Glutamatergic neuron (in vitro differentiated cells): ENCODE measurements around the gene ILDR1. TPM values are rescaled to one million over a fixed set of nuclear protein-coding genes. Genes with fewer than 3 reads are reported as not detected.

Experiments
- DNase-seq: peaks from one replicate; pipeline ENCODE4 v3.0.0; 2022
- H3K27ac Mint-ChIP-seq: one replicate; pipeline ENCODE4 v1.8.0; 2020; ENCODE audit warnings: mild to moderate bottlenecking, mixed read lengths, inconsistent platforms; ENCODE audit not compliant: unreplicated experiment
- H3K27me3 Mint-ChIP-seq: one replicate; pipeline ENCODE4 v1.8.0; 2020; ENCODE audit warnings: mild to moderate bottlenecking, moderate library complexity, mixed read lengths, inconsistent platforms; ENCODE audit not compliant: unreplicated experiment
- H3K36me3 Mint-ChIP-seq: one replicate; pipeline ENCODE4 v1.8.0; 2020; ENCODE audit warnings: mild to moderate bottlenecking, mixed read lengths, inconsistent platforms; ENCODE audit not compliant: unreplicated experiment
- H3K4me1 Mint-ChIP-seq: one replicate; pipeline ENCODE4 v1.8.0; 2020; ENCODE audit warnings: mild to moderate bottlenecking, low read depth, mixed read lengths, inconsistent platforms; ENCODE audit not compliant: unreplicated experiment
- H3K4me3 Mint-ChIP-seq: one replicate; pipeline ENCODE4 v1.8.0; 2020; ENCODE audit warnings: mild to moderate bottlenecking, mixed read lengths, inconsistent platforms; ENCODE audit not compliant: unreplicated experiment
- H3K9me3 Mint-ChIP-seq: one replicate; pipeline ENCODE4 v1.8.0; 2020; ENCODE audit warnings: mild to moderate bottlenecking, moderate library complexity, mixed read lengths, inconsistent platforms; ENCODE audit not compliant: unreplicated experiment
- total RNA-seq: library from RNA; stranded (reverse); fragmentation: NEBNext Ultra II Directional; extraction: Animal tissue kit (Norgen Biotek cat#: 25700); gene quantifications from one replicate; pipeline ENCODE4 v1.2.1, GENCODE V29; 2021; ENCODE audit not compliant: unreplicated experiment
- TF ChIP-seq, protein P1 (sequence below): fragments of 200-600 bp; sonication (generic); IDR thresholded peaks from one replicate; pipeline ENCODE4 v1.5.0; 2021; ENCODE audit not compliant: partially characterized antibody, unreplicated experiment

Gene ILDR1
- total RNA-seq, 1 donor from 2014 or later = not detected

DNA sequence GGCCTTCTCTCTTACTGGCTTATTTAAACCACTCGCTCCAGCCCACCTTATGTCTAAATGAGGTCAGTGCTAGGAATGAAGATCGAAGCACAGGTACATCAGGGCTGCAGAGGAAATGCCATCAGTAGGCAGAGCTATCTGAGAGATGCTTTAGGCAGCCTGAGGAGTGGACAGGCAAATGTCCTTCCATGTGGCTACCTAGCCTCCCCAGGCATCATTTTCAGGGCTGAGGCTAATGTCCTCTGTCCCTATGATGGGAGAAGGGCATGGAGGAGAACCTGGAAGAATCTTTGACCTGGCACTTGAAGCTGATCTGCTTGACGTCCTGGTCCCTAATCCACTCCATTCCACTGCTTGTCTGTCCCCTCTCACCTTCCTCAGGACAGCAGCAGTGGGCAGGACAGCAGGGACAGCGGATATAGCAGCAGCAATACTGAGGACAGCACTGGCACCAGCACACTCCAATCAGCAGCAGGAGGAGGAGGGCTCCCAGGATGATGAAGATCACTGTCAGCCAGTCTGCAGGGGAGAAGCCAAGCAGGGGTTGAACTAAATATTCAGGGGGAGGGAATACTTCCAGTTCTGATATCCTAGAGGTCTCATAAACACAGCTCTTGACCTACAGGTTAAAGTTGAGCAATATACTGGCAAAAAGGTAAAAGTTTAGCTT lies 21.0 kb downstream of the ILDR1 start:
- Mint-ChIP-seq H3K36me3 (no peaks in the 10 kb centered on the region), H3K9me3 (peaks cover 4% of the 10 kb centered on the region), H3K4me1 (no peaks in the 10 kb centered on the region), H3K27me3 (peaks cover 6% of the 10 kb centered on the region), H3K4me3 (no peak overlapping the region), H3K27ac (no peak overlapping the region)
- TF ChIP-seq, protein P1, sequence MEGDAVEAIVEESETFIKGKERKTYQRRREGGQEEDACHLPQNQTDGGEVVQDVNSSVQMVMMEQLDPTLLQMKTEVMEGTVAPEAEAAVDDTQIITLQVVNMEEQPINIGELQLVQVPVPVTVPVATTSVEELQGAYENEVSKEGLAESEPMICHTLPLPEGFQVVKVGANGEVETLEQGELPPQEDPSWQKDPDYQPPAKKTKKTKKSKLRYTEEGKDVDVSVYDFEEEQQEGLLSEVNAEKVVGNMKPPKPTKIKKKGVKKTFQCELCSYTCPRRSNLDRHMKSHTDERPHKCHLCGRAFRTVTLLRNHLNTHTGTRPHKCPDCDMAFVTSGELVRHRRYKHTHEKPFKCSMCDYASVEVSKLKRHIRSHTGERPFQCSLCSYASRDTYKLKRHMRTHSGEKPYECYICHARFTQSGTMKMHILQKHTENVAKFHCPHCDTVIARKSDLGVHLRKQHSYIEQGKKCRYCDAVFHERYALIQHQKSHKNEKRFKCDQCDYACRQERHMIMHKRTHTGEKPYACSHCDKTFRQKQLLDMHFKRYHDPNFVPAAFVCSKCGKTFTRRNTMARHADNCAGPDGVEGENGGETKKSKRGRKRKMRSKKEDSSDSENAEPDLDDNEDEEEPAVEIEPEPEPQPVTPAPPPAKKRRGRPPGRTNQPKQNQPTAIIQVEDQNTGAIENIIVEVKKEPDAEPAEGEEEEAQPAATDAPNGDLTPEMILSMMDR = no peak
- DNase-seq = no peak

DNA sequence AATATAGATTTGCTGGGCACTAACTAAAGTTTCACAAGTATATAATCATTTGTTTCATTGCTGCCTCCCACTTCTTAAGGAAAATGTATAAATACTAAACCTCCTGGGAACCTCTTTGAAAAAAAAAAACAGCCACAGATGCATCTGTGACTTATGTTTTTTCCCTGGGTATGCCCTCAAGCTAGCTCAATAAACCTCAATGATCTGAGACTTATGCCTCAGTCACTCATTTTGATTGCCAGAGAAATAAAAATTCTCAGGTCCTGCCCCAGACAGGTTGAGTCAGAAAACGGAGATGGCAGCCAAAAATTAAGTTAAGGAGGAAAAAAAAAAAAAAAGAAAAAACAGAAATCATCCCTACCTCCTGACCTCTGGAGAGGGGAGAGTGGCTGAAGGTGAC lies 22.1 kb downstream of the ILDR1 start:
- no peaks in the 10 kb centered on the region for H3K4me1 Mint-ChIP-seq

DNA sequence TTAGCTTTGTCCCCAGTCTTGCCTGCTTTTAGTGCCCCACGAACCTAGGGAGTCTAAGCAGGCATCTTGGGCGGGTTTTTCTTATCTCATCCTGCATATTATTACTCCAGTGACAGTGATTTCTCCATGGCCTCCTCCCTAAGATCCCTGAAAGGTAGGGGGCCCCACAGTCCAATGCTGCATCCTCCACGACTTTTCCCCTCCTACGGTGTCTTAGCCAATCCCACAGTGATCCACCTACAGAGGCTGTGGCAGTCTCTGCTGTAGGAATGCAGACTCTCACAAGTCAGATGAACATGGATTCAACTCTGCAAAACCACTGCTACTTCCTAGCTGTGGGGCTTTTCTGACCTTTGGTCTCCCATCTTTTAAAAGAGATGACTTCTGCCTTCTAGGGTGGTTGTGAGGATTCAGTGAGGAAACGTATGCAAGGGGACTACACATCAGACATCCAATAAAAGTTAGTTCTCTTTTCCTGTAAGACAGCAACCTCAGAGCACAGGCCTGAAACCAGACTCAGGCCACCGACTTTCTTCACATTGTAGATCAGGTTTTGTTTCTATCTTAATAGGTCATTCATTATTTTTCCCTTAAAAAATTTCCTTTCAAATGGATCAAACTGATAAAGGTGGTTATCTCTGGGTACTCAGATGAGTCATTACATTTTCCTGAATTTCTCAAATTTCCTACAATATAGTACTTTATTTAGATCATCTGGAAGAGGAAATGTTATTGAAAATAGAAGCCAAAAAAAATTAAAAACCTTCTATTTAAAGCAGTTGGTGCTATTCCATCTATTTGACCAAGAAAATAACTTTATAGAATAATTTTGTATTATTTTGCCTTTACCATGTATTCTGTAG lies 23.2 kb downstream of the ILDR1 start:
- Mint-ChIP-seq H3K9me3 (peaks cover 2% of the 10 kb centered on the region), H3K4me3 (no peak overlapping the region), H3K27ac (no peak overlapping the region), H3K27me3 (peaks cover 2% of the 10 kb centered on the region), H3K4me1 (no peaks in the 10 kb centered on the region), H3K36me3 (no peaks in the 10 kb centered on the region)
- TF ChIP-seq, protein P1 = no peak
- DNase-seq = no peak

More for the DNA sequence above, 22.1 kb downstream of the ILDR1 start:
- Mint-ChIP-seq H3K27ac (no peak overlapping the region), H3K27me3 (peaks cover 2% of the 10 kb centered on the region), H3K9me3 (peaks cover 4% of the 10 kb centered on the region), H3K36me3 (no peaks in the 10 kb centered on the region), H3K4me3 (no peak overlapping the region)
- TF ChIP-seq, protein P1 = no peak
- no peak for DNase-seq

DNA sequence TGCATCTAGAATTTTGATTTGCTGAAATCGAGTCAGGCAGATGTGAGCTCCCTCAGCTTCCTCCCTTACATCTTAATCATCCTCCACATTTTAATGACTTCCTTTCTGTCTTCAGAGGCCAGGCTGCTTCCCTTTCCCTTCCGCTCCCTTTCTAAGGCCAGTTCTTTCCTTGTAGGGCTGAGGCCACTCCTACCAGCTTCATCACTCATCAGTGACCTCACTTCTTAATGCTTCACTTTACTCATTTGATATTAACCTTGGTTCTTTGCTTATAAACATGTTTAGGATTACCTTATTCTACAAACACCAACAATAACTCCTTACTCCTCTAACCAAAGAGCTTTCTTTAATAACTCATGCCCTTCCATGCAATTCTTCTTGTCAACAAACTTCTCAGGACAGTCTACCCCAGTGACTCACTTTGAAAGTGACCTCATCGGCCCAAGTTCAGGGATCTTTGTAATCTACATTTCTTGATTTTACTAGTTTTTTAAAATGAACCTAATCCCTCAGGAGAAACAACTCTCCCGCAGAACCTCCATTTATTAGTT lies 23.9 kb downstream of the ILDR1 start:
- Mint-ChIP-seq H3K4me3 (no peak overlapping the region), H3K9me3 (peaks cover 2% of the 10 kb centered on the region), H3K36me3 (no peaks in the 10 kb centered on the region), H3K4me1 (no peaks in the 10 kb centered on the region), H3K27me3 (peaks cover 2% of the 10 kb centered on the region), H3K27ac (no peak overlapping the region)
- TF ChIP-seq, protein P1 = no peak
- DNase-seq = no peak
